Upper lobe of left lung (tissue), 6 donors: Measurements from ENCODE around the gene TRIM58. TPM values are rescaled to one million over a fixed set of nuclear protein-coding genes. Genes with fewer than 3 reads are reported as not detected.

ENCODE experiments used
- ATAC-seq, 2 donors: fragments of 200-7000 bp; cut with Tn5 transposase; one replicate each; pipeline ENCODE4 v1.9.1; 2022; ENCODE audit warnings: mild to moderate bottlenecking in 2 of 2, moderate library complexity in 2 of 2; ENCODE audit not compliant: low FRiP score in 2 of 2
- DNase-seq, 2 donors: peaks; one replicate each; pipeline ENCODE4 v3.0.0-alpha.2; 2019 to 2020
- H3K27ac ChIP-seq, 4 donors: fragments of 200-600 bp; sonication (generic); one replicate each; pipeline ENCODE4 v1.5.1; 2016 to 2019
- H3K27me3 ChIP-seq, 4 donors: fragments of 200-600 bp; sonication (generic); one replicate each; pipeline ENCODE4 v1.5.1; 2017 to 2019
- H3K36me3 ChIP-seq, 4 donors: fragments of 200-600 bp; sonication (generic); one replicate each; pipeline ENCODE4 v1.5.1; 2016 to 2019
- H3K4me1 ChIP-seq, 4 donors: fragments of 200-600 bp; sonication (generic); one replicate each; pipeline ENCODE4 v1.5.1; 2018 to 2019
- H3K4me3 ChIP-seq, 4 donors: fragments of 200-600 bp; sonication (generic); one replicate each; pipeline ENCODE4 v1.5.1; 2017 to 2019; ENCODE audit warnings: mild to moderate bottlenecking in 2 of 4, moderate library complexity in 1 of 4
- H3K9me3 ChIP-seq, 4 donors: fragments of 200-600 bp; sonication (generic); one replicate each; pipeline ENCODE4 v1.5.1; 2018 to 2019
- EP300 ChIP-seq, 4 donors: sonication (generic); formaldehyde crosslinking; IDR thresholded peaks; one replicate each; pipeline ENCODE4 v1.5.1; 2017; ENCODE audit warnings: antibody characterized with exemption in 4 of 4, control low read depth in 2 of 4
- POLR2A ChIP-seq, 4 donors: fragments of 450-650 bp; IDR thresholded peaks; one replicate each; pipeline ENCODE4 v1.5.1; 2016 to 2017; ENCODE audit warnings: antibody characterized with exemption in 4 of 4, mild to moderate bottlenecking in 2 of 4
- POLR2AphosphoS5 ChIP-seq, 2 donors: sonication (generic); formaldehyde crosslinking; IDR thresholded peaks; one replicate each; pipeline ENCODE4 v1.5.1; 2017; ENCODE audit warnings: antibody characterized with exemption in 2 of 2
- WGBS, 2 donors: methylation state at CpG; one replicate each; pipeline ENCODE4 v1.1.5; 2017 to 2018; 5-methylcytosine and 5-hydroxymethylcytosine counted together
- total RNA-seq, 6 donors: library from RNA; depleted of rRNA in 4 of 6; stranded (reverse); fragments of >200 nt in 4 of 6; gene quantifications; one replicate each; pipeline versions ENCODE4 v1.1.0 to v1.2.1, GENCODE V29; 2016 to 2021
- TF ChIP-seq, protein P1 (sequence below), 6 experiments: fragments of 450-650 bp in 4 of 6; fragments of 200-600 bp in 2 of 6; sonication (generic) in 2 of 6; IDR thresholded peaks; one replicate each; pipeline ENCODE4 v1.5.1; 2016 to 2019; ENCODE audit warnings: antibody characterized with exemption in 6 of 6
- donor health status: DM: no; HTN: no; CAD: no; lungs with moderate emphysema.
- donor health status: DM: no; HTN: yes; CAD: no; lungs with severe emphysema.

The TRIM58 gene
- total RNA-seq, 6 donors from 2014 or later = 1.0 to 15.1 (median 4.6) TPM

DNA sequence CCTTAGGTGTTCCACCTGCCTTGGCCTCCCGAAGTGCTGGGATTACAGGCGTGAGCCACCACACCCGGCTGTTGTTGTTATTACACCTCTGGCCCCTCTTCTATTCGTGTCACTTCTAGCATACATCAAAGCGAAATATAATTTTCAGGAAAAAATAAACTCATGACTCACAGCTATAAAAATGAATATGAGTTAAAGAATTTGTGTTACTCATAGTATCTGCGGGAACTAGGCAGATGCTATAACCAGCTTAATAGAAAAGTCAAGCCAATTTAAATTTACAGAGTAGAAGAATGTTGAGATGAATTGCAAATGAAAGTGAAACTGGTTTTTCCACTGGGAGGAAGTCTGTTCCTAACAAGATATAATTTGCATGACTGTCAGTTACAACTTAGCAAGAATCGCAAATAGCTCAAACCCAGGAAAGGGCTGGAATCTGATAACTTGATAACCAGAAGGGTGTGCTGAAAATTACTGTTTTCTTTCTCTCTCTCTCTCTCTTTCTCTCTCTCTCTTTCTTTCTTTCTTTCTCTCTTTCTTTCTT is 49.6 kb downstream of the TRIM58 start:
- H3K27ac ChIP-seq = peak overlapping the region in 1 of 4 donors; percentile 48
- peaks cover 0 to 6% (median 0%) of the 10 kb centered on the region in 4 donors for H3K4me1 ChIP-seq
- no peaks in the 10 kb centered on the region for H3K36me3 ChIP-seq
- peak overlapping the region in 3 of 4 donors; percentile 19 to 36 (median 34) for H3K4me3 ChIP-seq
- no peaks in the 10 kb centered on the region for H3K9me3 ChIP-seq
- TF ChIP-seq POLR2AphosphoS5 (IDR thresholded peaks at IDR 0.05) = no peak
- no peak for TF ChIP-seq POLR2A (IDR thresholded peaks at IDR 0.05)
- no peak for DNase-seq
- WGBS, 2 donors = 32 to 45% methylated on average over 7 of the region's 7 CpGs
- ATAC-seq = peak in 1 of 2 donors; percentile 67
- H3K27me3 ChIP-seq = no peaks in the 10 kb centered on the region

DNA sequence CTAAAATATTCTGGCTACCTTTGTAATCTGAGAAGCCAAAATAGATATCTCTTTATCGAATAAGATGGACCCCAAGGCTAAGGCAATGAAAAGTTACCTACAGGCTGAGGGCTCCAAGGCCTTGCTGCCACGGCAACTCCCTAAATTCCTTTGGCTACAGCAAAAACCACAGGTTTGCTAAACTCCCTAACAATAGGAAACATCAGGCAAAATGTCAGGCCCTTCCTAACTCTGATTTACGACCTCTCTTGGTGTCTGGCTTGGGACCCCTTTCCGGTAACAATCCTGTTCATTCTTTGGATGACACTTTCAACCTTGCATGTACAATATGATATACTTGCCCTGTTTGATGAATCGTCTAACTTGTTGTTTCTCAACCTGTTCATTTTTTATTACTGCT is 51.8 kb downstream of the TRIM58 start:
- Histone ChIP-seq H3K4me1 (peaks cover 0 to 6% (median 0%) of the 10 kb centered on the region in 4 donors), H3K27me3 (no peaks in the 10 kb centered on the region), H3K9me3 (no peaks in the 10 kb centered on the region), H3K4me3 (no peak overlapping the region), H3K36me3 (no peaks in the 10 kb centered on the region), H3K27ac (no peak overlapping the region)
- no peak for DNase-seq
- 62 to 70% methylated on average over 5 of the region's 5 CpGs for WGBS, 2 donors
- no peak for ATAC-seq
- TF ChIP-seq POLR2A (IDR thresholded peaks at IDR 0.05) = no peak
- no peak for TF ChIP-seq EP300 (IDR thresholded peaks at IDR 0.05)
- TF ChIP-seq, protein P1, sequence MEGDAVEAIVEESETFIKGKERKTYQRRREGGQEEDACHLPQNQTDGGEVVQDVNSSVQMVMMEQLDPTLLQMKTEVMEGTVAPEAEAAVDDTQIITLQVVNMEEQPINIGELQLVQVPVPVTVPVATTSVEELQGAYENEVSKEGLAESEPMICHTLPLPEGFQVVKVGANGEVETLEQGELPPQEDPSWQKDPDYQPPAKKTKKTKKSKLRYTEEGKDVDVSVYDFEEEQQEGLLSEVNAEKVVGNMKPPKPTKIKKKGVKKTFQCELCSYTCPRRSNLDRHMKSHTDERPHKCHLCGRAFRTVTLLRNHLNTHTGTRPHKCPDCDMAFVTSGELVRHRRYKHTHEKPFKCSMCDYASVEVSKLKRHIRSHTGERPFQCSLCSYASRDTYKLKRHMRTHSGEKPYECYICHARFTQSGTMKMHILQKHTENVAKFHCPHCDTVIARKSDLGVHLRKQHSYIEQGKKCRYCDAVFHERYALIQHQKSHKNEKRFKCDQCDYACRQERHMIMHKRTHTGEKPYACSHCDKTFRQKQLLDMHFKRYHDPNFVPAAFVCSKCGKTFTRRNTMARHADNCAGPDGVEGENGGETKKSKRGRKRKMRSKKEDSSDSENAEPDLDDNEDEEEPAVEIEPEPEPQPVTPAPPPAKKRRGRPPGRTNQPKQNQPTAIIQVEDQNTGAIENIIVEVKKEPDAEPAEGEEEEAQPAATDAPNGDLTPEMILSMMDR (IDR thresholded peaks at IDR 0.05) = no peak
- no peak for TF ChIP-seq POLR2AphosphoS5 (IDR thresholded peaks at IDR 0.05)

DNA sequence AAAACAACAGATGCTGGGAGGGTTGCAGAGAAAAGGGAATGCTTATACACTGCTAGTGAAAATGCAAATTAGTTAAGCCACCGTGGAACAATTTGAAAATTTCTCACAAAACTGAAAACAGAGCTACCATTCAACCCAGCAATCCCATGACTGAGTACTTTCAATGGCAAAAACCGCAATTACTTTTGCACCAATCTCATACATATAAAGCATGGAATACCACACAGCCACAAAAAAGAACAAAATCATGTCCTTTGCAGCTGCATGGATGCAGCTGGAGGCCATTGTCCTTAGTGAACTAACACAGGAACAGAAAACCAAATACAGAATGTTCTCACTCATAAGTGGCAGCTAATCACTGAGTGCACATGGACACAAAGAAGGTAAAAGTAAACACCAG is 56.8 kb downstream of the TRIM58 start:
- DNase-seq (no peak), ATAC-seq (no peak)
- no peaks in the 10 kb centered on the region for H3K27me3 ChIP-seq
- no peaks in the 10 kb centered on the region for H3K9me3 ChIP-seq
- H3K4me3 ChIP-seq = no peak overlapping the region
- no peak overlapping the region for H3K27ac ChIP-seq
- no peaks in the 10 kb centered on the region for H3K4me1 ChIP-seq
- WGBS, 2 donors = 70 to 80% methylated on average over 2 of the region's 2 CpGs
- TF ChIP-seq EP300 (IDR thresholded peaks at IDR 0.05) (no peak), POLR2AphosphoS5 (IDR thresholded peaks at IDR 0.05) (no peak), POLR2A (IDR thresholded peaks at IDR 0.05) (no peak)
- TF ChIP-seq, protein P1 (IDR thresholded peaks at IDR 0.05) = no peak
- no peaks in the 10 kb centered on the region for H3K36me3 ChIP-seq

DNA sequence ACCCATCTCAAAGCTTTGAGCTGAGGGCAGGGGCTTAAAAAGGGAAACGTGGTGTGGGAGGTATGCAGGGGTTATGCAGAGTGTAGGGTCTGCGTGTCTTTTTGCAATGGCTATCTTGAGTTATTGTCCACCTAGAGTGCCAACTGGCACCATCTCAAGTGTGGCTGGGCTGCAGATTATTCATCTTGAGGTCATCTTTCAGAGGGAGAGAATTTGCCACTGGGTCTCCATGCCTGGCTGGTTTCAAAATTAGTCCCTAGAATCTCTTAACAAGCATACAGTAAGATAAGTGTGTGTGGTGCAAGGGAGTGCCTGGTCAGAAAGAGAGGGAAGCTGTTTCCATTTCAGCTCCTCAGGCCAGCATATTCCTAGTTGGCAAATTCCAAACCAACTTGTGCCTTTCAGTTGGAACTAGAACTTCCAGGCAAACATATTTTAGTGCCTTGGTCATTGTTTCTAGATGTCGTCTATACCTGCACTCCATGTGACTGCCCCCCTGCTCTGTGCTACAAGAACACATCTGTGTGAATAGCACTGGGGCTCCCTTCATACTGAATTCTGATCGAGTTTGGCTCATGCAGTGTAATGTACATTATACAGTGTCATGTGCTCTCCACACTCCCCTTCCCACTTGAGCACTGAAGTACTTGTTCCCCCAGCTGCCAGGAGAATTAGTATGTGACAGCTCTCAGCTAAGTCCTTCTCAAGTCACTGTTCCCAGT is 58.1 kb downstream of the TRIM58 start:
- Histone ChIP-seq H3K27me3 (no peaks in the 10 kb centered on the region), H3K4me3 (no peak overlapping the region), H3K36me3 (no peaks in the 10 kb centered on the region), H3K27ac (no peak overlapping the region), H3K4me1 (no peaks in the 10 kb centered on the region), H3K9me3 (no peaks in the 10 kb centered on the region)
- ATAC-seq (peak in 1 of 2 donors; percentile 68), DNase-seq (no peak)
- 35 to 60% methylated on average over 4 of the region's 4 CpGs for WGBS, 2 donors
- TF ChIP-seq, protein P1 (IDR thresholded peaks at IDR 0.05) = no peak
- no peak for TF ChIP-seq POLR2AphosphoS5 (IDR thresholded peaks at IDR 0.05)
- no peak for TF ChIP-seq EP300 (IDR thresholded peaks at IDR 0.05)
- TF ChIP-seq POLR2A (IDR thresholded peaks at IDR 0.05) = no peak

DNA sequence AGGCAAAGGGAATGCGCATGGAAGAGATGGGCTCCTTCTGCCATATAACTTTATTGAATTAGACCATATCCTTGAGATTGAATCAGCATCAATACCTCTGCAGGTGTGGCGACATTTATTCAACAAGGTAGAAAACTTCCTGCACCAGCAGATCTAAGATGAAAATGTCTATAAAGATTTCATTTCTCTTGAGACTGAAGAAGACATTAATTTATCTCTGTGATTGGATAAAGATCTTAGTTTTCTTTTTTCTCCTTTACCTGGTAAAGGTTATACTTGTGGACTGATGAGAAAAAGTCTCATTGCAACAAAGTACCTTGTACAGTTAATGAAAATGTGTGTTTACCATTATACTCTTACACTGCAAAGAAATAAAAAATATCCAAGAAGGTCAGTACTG is 63.0 kb downstream of the TRIM58 start, which contains the start of gene OR2T8:
Gene OR2T8 (plus strand): TSS at position 301 of the 400 bp plus-strand sequence. CDS start 766 bp downstream, outside the sequence.
- Histone ChIP-seq H3K27me3 (no peaks in the 10 kb centered on the region), H3K9me3 (no peaks in the 10 kb centered on the region), H3K36me3 (no peaks in the 10 kb centered on the region), H3K27ac (no peak within 1 kb of the TSS), H3K4me1 (no peaks in the 10 kb centered on the region), H3K4me3 (no peak within 1 kb of the TSS)
- DNase-seq = no peak
- ATAC-seq = no peak
- 83 to 100% methylated on average over 2 of the region's 2 CpGs for WGBS, 2 donors
- no peak for TF ChIP-seq POLR2AphosphoS5 (IDR thresholded peaks at IDR 0.05)
- TF ChIP-seq, protein P1 (IDR thresholded peaks at IDR 0.05) = no peak
- no peak for TF ChIP-seq POLR2A (IDR thresholded peaks at IDR 0.05)
- TF ChIP-seq EP300 (IDR thresholded peaks at IDR 0.05) = no peak
